Gastroesophageal sphincter (tissue), 3 donors: ENCODE measurements around the gene TOLLIP.

Source experiments
- CTCF ChIP-seq, 4 experiments: fragments of 200-600 bp in 2 of 4; fragments of 450-650 bp in 2 of 4; sonication (generic) in 1 of 4; IDR thresholded peaks; one replicate each; pipeline ENCODE4 v1.5.1; 2017 to 2019; ENCODE audit warnings: antibody characterized with exemption in 4 of 4, mild to moderate bottlenecking in 2 of 4, moderate library complexity in 2 of 4
- POLR2AphosphoS5 ChIP-seq: sonication (generic); formaldehyde crosslinking; IDR thresholded peaks from one replicate; pipeline ENCODE4 v1.6.1; 2017; ENCODE audit warnings: antibody characterized with exemption

- TF ChIP-seq CTCF (IDR thresholded peaks at IDR 0.05) (no peak), POLR2AphosphoS5 (no peak)
Observed at GRCh38 chr11:1271406-1271805, 38.0 kb downstream of the TOLLIP start.
